Limb (tissue), 2 donors: ENCODE measurements around the gene LSAMP.
A peak's percentile ranks its signal among the peaks of the same experiment; 100 is the strongest.

Experiments used
- DNase-seq, 2 donors: peaks; one replicate each; pipeline ENCODE4 v3.0.0-alpha.2; 2016; ENCODE audit errors: extremely low spot score in 2 of 2

The LSAMP gene

GRCh38 chr3:116356056-116356455 lies 89.2 kb downstream of the LSAMP start:
- DNase-seq, result no peak

- DNase-seq, result no peak
Measured at GRCh38 chr3:116354382-116354781, 90.9 kb downstream of the LSAMP start.

- no peak for DNase-seq
Measured at GRCh38 chr3:116350119-116350733, 95.1 kb downstream of the LSAMP start.

- DNase-seq, result no peak
Measured at GRCh38 chr3:116348216-116348615, 97.1 kb downstream of the LSAMP start.

GRCh38 chr3:116342499-116342898 lies 102.8 kb downstream of the LSAMP start:
- DNase-seq, result no peak

GRCh38 chr3:116341899-116342298 lies 103.4 kb downstream of the LSAMP start:
- no peak for DNase-seq

GRCh38 chr3:116341381-116341780 lies 103.9 kb downstream of the LSAMP start:
- no peak for DNase-seq

- DNase-seq, result no peak
Measured at GRCh38 chr3:116340680-116341216, 104.5 kb downstream of the LSAMP start.

GRCh38 chr3:116339441-116340028 lies 105.8 kb downstream of the LSAMP start:
- peak; percentile 25 to 42 for DNase-seq

- DNase-seq, result no peak
Measured at GRCh38 chr3:116338713-116339112, 106.6 kb downstream of the LSAMP start.

- DNase-seq, result no peak
Measured at GRCh38 chr3:116337229-116337628, 108.1 kb downstream of the LSAMP start.

- DNase-seq, result no peak
Measured at GRCh38 chr3:116331380-116331779, 113.9 kb downstream of the LSAMP start.

GRCh38 chr3:116322750-116323375 lies 122.4 kb downstream of the LSAMP start:
- no peak for DNase-seq

GRCh38 chr3:116318370-116318769 lies 126.9 kb downstream of the LSAMP start:
- DNase-seq, result no peak

GRCh38 chr3:116316771-116317170 lies 128.5 kb downstream of the LSAMP start:
- no peak for DNase-seq

- DNase-seq, result peak in 1 of 2 donors; percentile 8
Measured at GRCh38 chr3:116314476-116314875, 130.8 kb downstream of the LSAMP start.

GRCh38 chr3:116306720-116307119 lies 138.6 kb downstream of the LSAMP start:
- no peak for DNase-seq

- DNase-seq, result no peak
Measured at GRCh38 chr3:116306149-116306548, 139.1 kb downstream of the LSAMP start.

- DNase-seq, result no peak
Measured at GRCh38 chr3:116302087-116302747, 143.1 kb downstream of the LSAMP start.

GRCh38 chr3:116301422-116301821 lies 143.9 kb downstream of the LSAMP start:
- no peak for DNase-seq

GRCh38 chr3:116300226-116300625 lies 145.1 kb downstream of the LSAMP start:
- no peak for DNase-seq

GRCh38 chr3:116299646-116300081 lies 145.6 kb downstream of the LSAMP start:
- DNase-seq, result no peak
